Measurements from ENCODE around the gene NOD2. TPM values are rescaled to one million over a fixed set of nuclear protein-coding genes. Genes with fewer than 3 reads are reported as not detected.

NOD2 gene
- total and polyA plus RNA-seq, 2 donors (not counting 1 experiment from before 2014, with no cell fraction given), result 0.50 TPM; not detected in 1

- H3K9ac ChIP-seq (ENCODE audit: insufficient read depth, low read length), result peak overlapping the region; percentile 14
- H3K9me3 ChIP-seq (ENCODE audit: control insufficient read depth, insufficient read depth, low read depth, low read length), result no peaks in the 10 kb centered on the region
- H2AFZ ChIP-seq (ENCODE audit: low read length), result peak overlapping the region; percentile 88
- no peaks in the 10 kb centered on the region for H4K20me1 ChIP-seq (ENCODE audit: control insufficient read depth, extremely low read depth, insufficient read depth, low read length)
- no peaks in the 10 kb centered on the region for H3K36me3 ChIP-seq (ENCODE audit: control insufficient read depth, insufficient read depth, low read length)
- H3K4me1 ChIP-seq (ENCODE audit: control insufficient read depth, extremely low read depth, insufficient read depth, low read length), result peaks cover 7% of the 10 kb centered on the region
- H3K4me3 ChIP-seq (replicated peaks in 1 of 4; ENCODE audit: control extremely low read depth in 1 of 4, insufficient read depth in 1 of 4, low read depth in 3 of 4, low read length in 4 of 4), result peak overlapping the region; percentile 48 to 66 (median 58)
- TF ChIP-seq EZH2 (IDR thresholded peaks at IDR 0.05; ENCODE audit: low read length, missing control alignments) (no peak), CTCF (conservative IDR thresholded peaks at IDR 0.05 in 1 of 2, IDR thresholded peaks at IDR 0.05 in 1 of 2; ENCODE audit: low read depth in 1 of 2, low read length in 2 of 2) (no peak)
- DNase-seq (ENCODE audit: low read depth in 2 of 2), result peak in 1 of 2 donors; percentile 12
- peaks cover 5% of the 10 kb centered on the region for H3K27me3 ChIP-seq (ENCODE audit: control insufficient read depth, insufficient read depth, low read length)
- peak overlapping the region; percentile 56 for H3K27ac ChIP-seq (ENCODE audit: insufficient read depth, low read length)
- H3K4me2 ChIP-seq (ENCODE audit: extremely low read depth, insufficient read depth, low read length), result peak overlapping the region; percentile 85
- no peaks in the 10 kb centered on the region for H3K79me2 ChIP-seq (ENCODE audit: control insufficient read depth, insufficient read depth, low read length)
These were observed 47.9 kb downstream of the NOD2 start for GRCh38 chr16:50741225-50741780.

DNA sequence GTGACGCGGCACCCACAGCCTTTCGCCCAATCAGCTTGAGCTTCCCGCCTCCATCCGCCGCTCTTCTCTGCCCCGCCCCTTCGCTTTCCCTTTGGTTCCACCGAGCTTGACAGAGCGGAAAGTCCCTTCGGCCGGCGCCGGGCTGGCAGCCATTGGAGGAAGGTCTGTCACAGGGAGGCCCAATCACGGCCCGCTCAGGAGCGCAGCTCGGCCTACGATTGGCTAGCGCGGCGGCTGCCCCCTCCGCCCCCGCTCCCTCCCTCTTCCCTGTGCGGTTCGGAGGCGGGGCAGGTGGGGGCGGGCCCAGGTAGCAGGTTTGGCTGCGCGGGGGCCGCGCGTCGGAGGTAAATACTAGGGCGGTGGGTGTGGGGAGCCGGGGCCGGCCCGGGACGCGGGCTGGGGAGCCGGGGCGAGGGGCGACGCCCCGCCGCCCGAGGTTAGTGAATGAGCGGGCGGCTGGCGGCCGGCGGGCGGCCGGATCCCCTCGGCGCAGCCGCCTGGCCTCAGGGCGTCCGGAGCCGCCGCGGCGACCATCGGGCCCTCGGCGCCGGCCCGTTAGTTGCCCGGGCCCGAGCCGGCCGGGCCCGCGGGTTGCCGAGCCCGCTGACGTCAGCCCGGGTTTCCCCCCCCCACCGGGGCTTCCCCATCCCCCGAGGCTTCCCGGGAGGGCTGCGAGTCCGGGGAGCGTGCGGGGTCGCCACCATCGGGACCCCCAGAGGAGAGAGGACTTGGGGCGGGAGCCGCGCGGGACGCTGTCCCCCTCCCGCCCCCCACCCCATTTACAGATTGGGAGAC is 48.6 kb downstream of the NOD2 start, which contains the start of gene CYLD:
CYLD (plus strand) TSS at position 306 of the 795 bp plus-strand sequence. CDS start 7,613 bp downstream, outside the sequence.
- Histone ChIP-seq H3K9me3 (ENCODE audit: control insufficient read depth, insufficient read depth, low read depth, low read length) (no peaks in the 10 kb centered on the region), H3K27me3 (ENCODE audit: control insufficient read depth, insufficient read depth, low read length) (peaks cover 5% of the 10 kb centered on the region), H2AFZ (ENCODE audit: low read length) (peak within 1 kb of the TSS; percentile 88), H3K27ac (ENCODE audit: insufficient read depth, low read length) (peak within 1 kb of the TSS; percentile 88), H3K4me2 (ENCODE audit: extremely low read depth, insufficient read depth, low read length) (peak within 1 kb of the TSS; percentile 91), H3K4me3 (replicated peaks in 1 of 4; ENCODE audit: control extremely low read depth in 1 of 4, insufficient read depth in 1 of 4, low read depth in 3 of 4, low read length in 4 of 4) (peak within 1 kb of the TSS; percentile 75 to 88 (median 76)), H3K4me1 (ENCODE audit: control insufficient read depth, extremely low read depth, insufficient read depth, low read length) (peaks cover 7% of the 10 kb centered on the region), H3K36me3 (ENCODE audit: control insufficient read depth, insufficient read depth, low read length) (no peaks in the 10 kb centered on the region), H3K79me2 (ENCODE audit: control insufficient read depth, insufficient read depth, low read length) (no peaks in the 10 kb centered on the region), H3K9ac (ENCODE audit: insufficient read depth, low read length) (peak within 1 kb of the TSS; percentile 90), H4K20me1 (ENCODE audit: control insufficient read depth, extremely low read depth, insufficient read depth, low read length) (no peaks in the 10 kb centered on the region)
- TF ChIP-seq CTCF (conservative IDR thresholded peaks at IDR 0.05 in 1 of 2, IDR thresholded peaks at IDR 0.05 in 1 of 2; ENCODE audit: low read depth in 1 of 2, low read length in 2 of 2) (no peak), EZH2 (IDR thresholded peaks at IDR 0.05; ENCODE audit: low read length, missing control alignments) (no peak)
- DNase-seq (ENCODE audit: low read depth in 2 of 2), result peak; percentile 99

- H3K9me3 ChIP-seq (ENCODE audit: control insufficient read depth, insufficient read depth, low read depth, low read length), result no peaks in the 10 kb centered on the region
- peak overlapping the region; percentile 56 for H2AFZ ChIP-seq (ENCODE audit: low read length)
- TF ChIP-seq EZH2 (IDR thresholded peaks at IDR 0.05; ENCODE audit: low read length, missing control alignments) (no peak), CTCF (conservative IDR thresholded peaks at IDR 0.05 in 1 of 2, IDR thresholded peaks at IDR 0.05 in 1 of 2; ENCODE audit: low read depth in 1 of 2, low read length in 2 of 2) (no peak)
- H3K4me3 ChIP-seq (replicated peaks in 1 of 4; ENCODE audit: control extremely low read depth in 1 of 4, insufficient read depth in 1 of 4, low read depth in 3 of 4, low read length in 4 of 4), result peak overlapping the region; percentile 75 to 88 (median 76)
- H3K9ac ChIP-seq (ENCODE audit: insufficient read depth, low read length), result peak overlapping the region; percentile 90
- peak overlapping the region; percentile 88 for H3K27ac ChIP-seq (ENCODE audit: insufficient read depth, low read length)
- H3K4me1 ChIP-seq (ENCODE audit: control insufficient read depth, extremely low read depth, insufficient read depth, low read length), result peaks cover 7% of the 10 kb centered on the region
- H4K20me1 ChIP-seq (ENCODE audit: control insufficient read depth, extremely low read depth, insufficient read depth, low read length), result no peaks in the 10 kb centered on the region
- H3K36me3 ChIP-seq (ENCODE audit: control insufficient read depth, insufficient read depth, low read length), result no peaks in the 10 kb centered on the region
- peak; percentile 33 to 55 for DNase-seq (ENCODE audit: low read depth in 2 of 2)
- no peaks in the 10 kb centered on the region for H3K27me3 ChIP-seq (ENCODE audit: control insufficient read depth, insufficient read depth, low read length)
- H3K79me2 ChIP-seq (ENCODE audit: control insufficient read depth, insufficient read depth, low read length), result no peaks in the 10 kb centered on the region
- peak overlapping the region; percentile 91 for H3K4me2 ChIP-seq (ENCODE audit: extremely low read depth, insufficient read depth, low read length)
These were observed 49.3 kb downstream of the NOD2 start for GRCh38 chr16:50742576-50743200.
